Peyer's patch (tissue), 4 donors: Measurements from ENCODE around the gene ORC1.

Experiments used
- CTCF ChIP-seq, 6 experiments: fragments of 450-650 bp in 4 of 6; fragments of 200-600 bp in 2 of 6; sonication (generic) in 1 of 6; IDR thresholded peaks; one replicate each; pipeline ENCODE4 v1.5.1; 2017 to 2019; ENCODE audit warnings: antibody characterized with exemption in 6 of 6, mild to moderate bottlenecking in 3 of 6, moderate library complexity in 1 of 6
- POLR2A ChIP-seq, 2 donors: fragments of 450-650 bp; IDR thresholded peaks; one replicate each; pipeline ENCODE4 v1.5.1; 2017; ENCODE audit warnings: antibody characterized with exemption in 2 of 2, mild to moderate bottlenecking in 2 of 2, moderate library complexity in 2 of 2

GRCh38 chr1:52365071-52365745 lies 39.0 kb downstream of the ORC1 start:
- TF ChIP-seq CTCF (IDR thresholded peaks at IDR 0.05) (no peak), POLR2A (IDR thresholded peaks at IDR 0.05) (no peak)
